Measurements from ENCODE around the gene OR2T1.

GRCh38 chr1:248421384-248421783 lies 18.5 kb downstream of the OR2T1 start:
- TF ChIP-seq, protein P1, sequence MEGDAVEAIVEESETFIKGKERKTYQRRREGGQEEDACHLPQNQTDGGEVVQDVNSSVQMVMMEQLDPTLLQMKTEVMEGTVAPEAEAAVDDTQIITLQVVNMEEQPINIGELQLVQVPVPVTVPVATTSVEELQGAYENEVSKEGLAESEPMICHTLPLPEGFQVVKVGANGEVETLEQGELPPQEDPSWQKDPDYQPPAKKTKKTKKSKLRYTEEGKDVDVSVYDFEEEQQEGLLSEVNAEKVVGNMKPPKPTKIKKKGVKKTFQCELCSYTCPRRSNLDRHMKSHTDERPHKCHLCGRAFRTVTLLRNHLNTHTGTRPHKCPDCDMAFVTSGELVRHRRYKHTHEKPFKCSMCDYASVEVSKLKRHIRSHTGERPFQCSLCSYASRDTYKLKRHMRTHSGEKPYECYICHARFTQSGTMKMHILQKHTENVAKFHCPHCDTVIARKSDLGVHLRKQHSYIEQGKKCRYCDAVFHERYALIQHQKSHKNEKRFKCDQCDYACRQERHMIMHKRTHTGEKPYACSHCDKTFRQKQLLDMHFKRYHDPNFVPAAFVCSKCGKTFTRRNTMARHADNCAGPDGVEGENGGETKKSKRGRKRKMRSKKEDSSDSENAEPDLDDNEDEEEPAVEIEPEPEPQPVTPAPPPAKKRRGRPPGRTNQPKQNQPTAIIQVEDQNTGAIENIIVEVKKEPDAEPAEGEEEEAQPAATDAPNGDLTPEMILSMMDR (IDR thresholded peaks at IDR 0.05), result no peak
- TF ChIP-seq POLR2AphosphoS5 (IDR thresholded peaks at IDR 0.05; ENCODE audit: insufficient read depth in 1 of 2, low read depth in 1 of 2), result no peak
- no peak for TF ChIP-seq POLR2A (IDR thresholded peaks at IDR 0.05)
